GM10266 (cell line): Measurements from ENCODE around the gene CDH11.

Experiments
- DNase-seq: peaks from one replicate; pipeline ENCODE4 v3.0.0; 2012; ENCODE audit errors: extremely low spot score
- TF ChIP-seq, protein P1 (sequence below): IDR thresholded peaks from 2 replicates; pipeline ENCODE4 v1.5.1; 2012; ENCODE audit warnings: mild to moderate bottlenecking, low read depth; ENCODE audit not compliant: control insufficient read depth, insufficient read depth; ENCODE audit errors: missing control alignments

The CDH11 gene

DNA sequence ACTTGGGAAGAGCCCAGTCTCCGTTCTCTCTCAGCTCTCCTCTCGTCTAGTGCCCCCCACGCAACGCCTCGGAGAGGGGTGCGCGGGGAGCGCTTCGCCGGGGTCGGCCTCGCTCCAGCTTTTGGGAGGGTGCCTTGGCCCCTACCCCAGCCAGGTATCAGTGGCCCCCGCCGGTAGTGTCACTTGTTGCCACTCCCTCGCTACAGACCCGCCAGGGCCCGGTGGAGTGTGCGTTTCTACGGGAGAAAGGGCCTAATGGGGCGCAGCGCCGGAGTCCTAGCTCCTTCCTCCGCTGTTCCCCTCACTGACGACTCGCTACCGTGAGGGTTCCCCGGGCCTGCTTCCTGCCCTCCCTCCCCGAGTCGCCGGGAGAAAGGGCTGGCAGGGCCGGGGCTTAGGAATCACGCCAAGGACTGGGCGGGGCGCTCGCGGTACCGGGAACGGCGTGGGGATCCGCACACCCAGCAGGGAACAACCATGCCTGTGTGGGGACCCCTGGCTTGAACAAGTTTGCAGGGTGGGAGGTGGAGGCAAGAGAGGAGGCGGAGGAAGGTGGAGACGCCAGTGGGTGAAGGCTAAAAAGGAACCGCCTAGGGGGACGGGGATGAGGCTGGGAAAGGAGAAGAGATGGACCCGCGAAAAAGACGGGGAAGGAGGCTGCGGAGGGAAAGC, 997 bp upstream of the CDH11 start:
- DNase-seq: peak; percentile 19

DNA sequence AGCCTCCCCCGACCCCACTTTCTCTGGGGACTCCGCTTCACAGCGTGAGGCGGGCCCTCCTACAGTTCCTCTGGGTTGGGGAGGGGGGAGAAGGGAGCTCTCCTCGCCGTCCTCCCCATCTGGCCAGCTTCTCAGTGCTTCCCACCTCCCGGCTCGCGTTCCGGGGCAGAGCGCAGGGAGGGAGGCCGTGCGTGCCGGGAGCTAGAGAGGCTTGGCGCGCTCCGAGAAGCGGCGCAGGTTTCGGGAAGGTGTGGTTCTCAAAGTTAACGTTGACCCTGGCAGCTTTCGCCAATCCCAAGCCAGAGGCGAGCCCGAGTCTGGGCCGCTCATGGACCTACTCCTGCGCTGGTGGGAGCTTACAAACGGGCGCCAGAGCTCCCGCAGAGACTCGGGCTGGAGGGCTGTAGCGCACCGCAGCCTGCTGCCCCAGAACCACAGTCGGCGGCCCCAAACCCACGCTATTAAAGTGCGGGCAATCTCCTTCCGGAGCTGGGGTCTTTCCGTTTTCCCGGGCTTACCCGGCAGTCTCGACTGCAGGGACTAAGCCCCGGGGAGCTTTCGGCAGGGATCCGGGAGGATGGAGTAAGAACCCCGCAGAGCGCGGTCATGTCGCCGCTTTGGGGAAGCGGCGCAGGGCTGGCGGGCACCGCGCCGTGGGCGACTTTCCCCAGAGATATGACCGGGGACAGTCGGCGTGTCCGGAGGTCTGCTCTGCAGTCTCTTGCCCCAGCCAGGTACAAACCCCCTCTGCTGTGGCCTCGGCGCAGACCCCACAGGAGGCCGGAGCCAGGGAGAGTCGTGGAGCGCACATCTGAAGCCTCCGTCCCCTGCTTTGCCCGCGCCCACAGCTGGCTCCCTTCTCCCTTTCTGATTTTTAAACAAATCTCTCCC, 787 bp downstream of the CDH11 start:
- DNase-seq: peak; percentile 20
- TF ChIP-seq, protein P1, sequence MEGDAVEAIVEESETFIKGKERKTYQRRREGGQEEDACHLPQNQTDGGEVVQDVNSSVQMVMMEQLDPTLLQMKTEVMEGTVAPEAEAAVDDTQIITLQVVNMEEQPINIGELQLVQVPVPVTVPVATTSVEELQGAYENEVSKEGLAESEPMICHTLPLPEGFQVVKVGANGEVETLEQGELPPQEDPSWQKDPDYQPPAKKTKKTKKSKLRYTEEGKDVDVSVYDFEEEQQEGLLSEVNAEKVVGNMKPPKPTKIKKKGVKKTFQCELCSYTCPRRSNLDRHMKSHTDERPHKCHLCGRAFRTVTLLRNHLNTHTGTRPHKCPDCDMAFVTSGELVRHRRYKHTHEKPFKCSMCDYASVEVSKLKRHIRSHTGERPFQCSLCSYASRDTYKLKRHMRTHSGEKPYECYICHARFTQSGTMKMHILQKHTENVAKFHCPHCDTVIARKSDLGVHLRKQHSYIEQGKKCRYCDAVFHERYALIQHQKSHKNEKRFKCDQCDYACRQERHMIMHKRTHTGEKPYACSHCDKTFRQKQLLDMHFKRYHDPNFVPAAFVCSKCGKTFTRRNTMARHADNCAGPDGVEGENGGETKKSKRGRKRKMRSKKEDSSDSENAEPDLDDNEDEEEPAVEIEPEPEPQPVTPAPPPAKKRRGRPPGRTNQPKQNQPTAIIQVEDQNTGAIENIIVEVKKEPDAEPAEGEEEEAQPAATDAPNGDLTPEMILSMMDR: no peak

More for the DNA sequence above, 997 bp upstream of the CDH11 start:
- TF ChIP-seq, protein P1: no peak

DNA sequence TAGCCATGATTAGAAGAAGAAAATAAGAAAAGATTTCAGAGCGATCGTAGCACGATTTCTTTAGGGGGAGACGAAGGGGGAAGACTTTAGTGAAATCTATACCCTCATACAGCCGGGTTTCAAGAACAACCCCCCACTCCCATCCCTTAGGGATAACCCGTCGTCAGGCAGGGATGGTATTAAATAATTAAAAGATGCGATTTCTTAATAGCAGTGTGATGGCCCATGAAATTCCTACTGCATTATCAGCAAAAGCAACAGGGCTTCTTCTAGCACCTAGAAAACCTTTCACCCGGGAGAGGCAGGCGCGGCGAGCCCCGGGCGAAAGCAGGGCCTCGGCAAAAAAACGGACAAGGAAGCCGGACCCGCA, 1.4 kb downstream of the CDH11 start:
- no peak for DNase-seq
- TF ChIP-seq, protein P1: no peak

DNA sequence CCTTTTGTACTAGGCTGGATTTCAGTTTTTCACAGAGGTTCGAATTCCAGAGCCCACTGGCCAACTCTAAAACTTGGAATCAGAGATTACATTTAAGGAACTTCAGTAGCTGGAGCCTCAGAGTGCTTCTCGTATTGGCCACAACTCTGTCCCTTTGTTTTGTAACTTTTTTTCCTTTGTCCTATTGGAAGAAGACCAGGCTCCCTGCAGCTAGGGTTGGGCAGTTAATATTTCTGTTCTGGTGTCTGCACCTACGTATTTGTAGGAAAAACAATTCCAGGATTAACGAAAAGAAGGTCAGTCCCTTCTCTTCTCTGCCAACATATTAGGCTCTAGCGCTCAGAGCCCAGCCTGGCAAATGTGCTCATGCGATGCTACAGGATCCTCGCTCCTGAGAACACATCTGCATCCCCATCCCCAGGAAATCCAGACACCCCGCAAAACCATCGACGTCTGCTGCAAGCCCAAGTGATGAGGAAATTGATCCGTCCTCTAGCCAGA, 1.9 kb downstream of the CDH11 start:
- no peak for DNase-seq
- TF ChIP-seq, protein P1: no peak

DNA sequence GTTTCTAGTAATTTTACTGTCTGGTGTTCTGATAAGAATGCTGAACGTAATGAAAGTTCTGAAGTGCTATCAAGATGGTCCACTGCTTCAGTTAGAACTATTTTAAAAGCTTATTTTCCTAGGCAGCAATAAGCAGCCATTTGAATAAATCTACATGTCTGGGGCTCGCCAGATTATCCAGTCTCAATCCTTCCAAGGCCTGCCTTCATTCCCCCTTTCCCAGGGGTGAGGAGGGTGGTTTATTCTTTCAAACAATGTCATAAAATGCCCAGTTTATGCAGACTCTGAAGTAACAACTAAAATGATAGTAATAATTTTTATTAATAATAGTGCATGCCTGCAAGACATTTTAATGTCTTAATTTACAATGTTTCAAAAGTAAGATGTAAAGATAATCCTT, 2.4 kb downstream of the CDH11 start:
- TF ChIP-seq, protein P1: no peak
- no peak for DNase-seq

DNA sequence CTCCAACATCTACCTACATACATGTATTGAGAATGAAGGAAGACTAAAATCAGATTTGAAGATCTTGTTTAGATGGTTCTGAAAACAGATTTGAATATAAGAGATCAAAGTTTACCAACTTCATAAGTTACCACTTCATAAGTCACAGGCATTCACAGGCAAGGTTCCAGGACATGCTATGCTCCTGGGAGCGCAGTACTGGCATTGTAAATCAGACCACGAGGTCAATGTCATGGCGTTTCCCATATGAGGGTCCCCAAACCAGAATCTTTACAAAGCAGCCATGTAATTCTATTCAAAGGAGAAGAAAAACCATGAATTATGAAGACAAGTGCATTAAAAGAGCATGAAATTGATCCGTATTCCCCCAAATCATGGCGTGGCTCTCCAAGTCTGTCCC, 3.0 kb downstream of the CDH11 start:
- DNase-seq: no peak
- TF ChIP-seq, protein P1: no peak
